HL-60 (cell line): Measurements from ENCODE around the gene MARCKSL1.

Experiments
- GABPA ChIP-seq: IDR thresholded peaks from 2 replicates; pipeline ENCODE4 v1.6.1; 2012; ENCODE audit warnings: low read depth
- POLR2AphosphoS5 ChIP-seq: IDR thresholded peaks from 2 replicates; pipeline ENCODE4 v1.6.1; 2012; ENCODE audit warnings: low read depth
- REST ChIP-seq: IDR thresholded peaks from 2 replicates; pipeline ENCODE4 v1.6.1; 2012; ENCODE audit warnings: low read depth; ENCODE audit not compliant: insufficient replicate concordance
- TF ChIP-seq, protein P1 (sequence below): IDR thresholded peaks from one replicate; pipeline ENCODE4 v1.5.1; 2011; ENCODE audit warnings: low read length, control low read depth, inconsistent platforms; ENCODE audit not compliant: insufficient read depth

DNA sequence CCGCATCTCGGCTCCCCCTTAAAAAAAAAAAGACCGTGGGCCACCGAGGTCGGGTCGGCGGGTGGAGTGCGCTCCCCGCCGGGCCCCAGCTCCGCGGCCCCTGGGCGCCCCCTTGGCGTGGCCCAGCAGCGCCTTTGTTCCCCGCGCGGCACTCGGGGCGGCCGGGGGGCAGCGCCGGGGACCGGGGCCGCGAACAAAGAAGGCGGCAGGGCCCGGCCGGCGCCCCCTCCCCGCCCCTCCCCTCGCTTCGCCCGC lies 571 bp downstream of the MARCKSL1 start:
- TF ChIP-seq, protein P1, sequence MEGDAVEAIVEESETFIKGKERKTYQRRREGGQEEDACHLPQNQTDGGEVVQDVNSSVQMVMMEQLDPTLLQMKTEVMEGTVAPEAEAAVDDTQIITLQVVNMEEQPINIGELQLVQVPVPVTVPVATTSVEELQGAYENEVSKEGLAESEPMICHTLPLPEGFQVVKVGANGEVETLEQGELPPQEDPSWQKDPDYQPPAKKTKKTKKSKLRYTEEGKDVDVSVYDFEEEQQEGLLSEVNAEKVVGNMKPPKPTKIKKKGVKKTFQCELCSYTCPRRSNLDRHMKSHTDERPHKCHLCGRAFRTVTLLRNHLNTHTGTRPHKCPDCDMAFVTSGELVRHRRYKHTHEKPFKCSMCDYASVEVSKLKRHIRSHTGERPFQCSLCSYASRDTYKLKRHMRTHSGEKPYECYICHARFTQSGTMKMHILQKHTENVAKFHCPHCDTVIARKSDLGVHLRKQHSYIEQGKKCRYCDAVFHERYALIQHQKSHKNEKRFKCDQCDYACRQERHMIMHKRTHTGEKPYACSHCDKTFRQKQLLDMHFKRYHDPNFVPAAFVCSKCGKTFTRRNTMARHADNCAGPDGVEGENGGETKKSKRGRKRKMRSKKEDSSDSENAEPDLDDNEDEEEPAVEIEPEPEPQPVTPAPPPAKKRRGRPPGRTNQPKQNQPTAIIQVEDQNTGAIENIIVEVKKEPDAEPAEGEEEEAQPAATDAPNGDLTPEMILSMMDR = no peak
- TF ChIP-seq GABPA (no peak), REST (no peak), POLR2AphosphoS5 (no peak)
